Tibial nerve (tissue), 4 donors: ENCODE data around the gene DTYMK. TPM values are rescaled to one million over a fixed set of nuclear protein-coding genes. Genes with fewer than 3 reads are reported as not detected.

Source experiments
- DNase-seq, 2 donors: peaks; one replicate each; pipeline ENCODE4 v3.0.0-alpha.2; 2019; ENCODE audit warnings: low spot score in 2 of 2
- H3K27ac ChIP-seq, 4 donors: fragments of 200-600 bp; sonication (generic) in 3 of 4; one replicate each; pipeline ENCODE4 v1.5.1; 2017 to 2019; ENCODE audit warnings: mild to moderate bottlenecking in 1 of 4
- H3K27me3 ChIP-seq, 2 donors: fragments of 200-600 bp; sonication (generic) in 1 of 2; one replicate each; pipeline versions ENCODE4 v1.5.1 to v1.6.0; 2017 to 2019
- H3K36me3 ChIP-seq, 3 donors: fragments of 200-600 bp; sonication (generic); one replicate each; pipeline ENCODE4 v1.5.1; 2018 to 2019
- H3K4me1 ChIP-seq, 4 donors: fragments of 200-600 bp; sonication (generic) in 3 of 4; one replicate each; pipeline ENCODE4 v1.5.1; 2017 to 2019
- H3K4me3 ChIP-seq, 4 donors: fragments of 200-600 bp; sonication (generic) in 3 of 4; one replicate each; pipeline ENCODE4 v1.5.1; 2017 to 2019; ENCODE audit warnings: mild to moderate bottlenecking in 1 of 4, moderate library complexity in 1 of 4
- H3K9me3 ChIP-seq, 4 donors: fragments of 200-600 bp; sonication (generic) in 3 of 4; one replicate each; pipeline ENCODE4 v1.5.1; 2017 to 2019
- CTCF ChIP-seq, 5 experiments: fragments of 200-600 bp in 3 of 5; fragments of 450-650 bp in 2 of 5; sonication (generic) in 3 of 5; IDR thresholded peaks; one replicate each; pipeline ENCODE4 v1.5.1; 2016 to 2019; ENCODE audit warnings: antibody characterized with exemption in 5 of 5, mild to moderate bottlenecking in 3 of 5, moderate library complexity in 2 of 5
- EP300 ChIP-seq, 2 donors: sonication (generic); formaldehyde crosslinking; IDR thresholded peaks; one replicate each; pipeline ENCODE4 v1.6.1; 2017; ENCODE audit warnings: antibody characterized with exemption in 2 of 2, mild to moderate bottlenecking in 1 of 2
- POLR2A ChIP-seq, 2 donors: fragments of 450-650 bp; IDR thresholded peaks; one replicate each; pipeline ENCODE4 v1.6.1; 2017; ENCODE audit warnings: antibody characterized with exemption in 2 of 2, mild to moderate bottlenecking in 2 of 2, moderate library complexity in 2 of 2
- WGBS, 2 donors: methylation state at CpG; one replicate each; pipeline ENCODE4 v1.1.5; 2018; 5-methylcytosine and 5-hydroxymethylcytosine counted together
- total RNA-seq, 4 donors: library from RNA; depleted of rRNA; stranded (reverse); fragments of >200 nt; gene quantifications; one replicate each; pipeline ENCODE4 v1.1.0, GENCODE V29; 2016

DTYMK gene
- total RNA-seq, 4 donors from 2014 or later = 20.5 to 35.4 (median 21.3) TPM

GRCh38 chr2:241649404-241649803 is 37.2 kb downstream of the DTYMK start:
- H3K9me3 ChIP-seq = no peaks in the 10 kb centered on the region
- 73 to 83% methylated on average over 4 of the region's 4 CpGs for WGBS, 2 donors
- DNase-seq = no peak
- H3K4me3 ChIP-seq = no peak overlapping the region
- H3K27ac ChIP-seq = no peak overlapping the region
- no peak for TF ChIP-seq POLR2A (IDR thresholded peaks at IDR 0.05)
- no peak for TF ChIP-seq CTCF (IDR thresholded peaks at IDR 0.05)
- no peak for TF ChIP-seq EP300 (IDR thresholded peaks at IDR 0.05)
- no peaks in the 10 kb centered on the region for H3K27me3 ChIP-seq
- peaks cover 0 to 38% (median 0%) of the 10 kb centered on the region in 4 donors for H3K4me1 ChIP-seq
- peaks cover under 1 to 57% (median 2%) of the 10 kb centered on the region in 3 donors for H3K36me3 ChIP-seq

GRCh38 chr2:241648453-241648852 is 38.2 kb downstream of the DTYMK start:
- Histone ChIP-seq H3K4me1 (peaks cover 0 to 38% (median 0%) of the 10 kb centered on the region in 4 donors), H3K27me3 (no peaks in the 10 kb centered on the region), H3K4me3 (no peak overlapping the region), H3K36me3 (peaks cover 0 to 50% (median 2%) of the 10 kb centered on the region in 3 donors), H3K9me3 (no peaks in the 10 kb centered on the region), H3K27ac (no peak overlapping the region)
- no peak for DNase-seq
- WGBS, 2 donors = 61 to 71% methylated on average over 6 of the region's 6 CpGs
- TF ChIP-seq CTCF (IDR thresholded peaks at IDR 0.05) (no peak), POLR2A (IDR thresholded peaks at IDR 0.05) (no peak), EP300 (IDR thresholded peaks at IDR 0.05) (no peak)

- no peaks in the 10 kb centered on the region for H3K27me3 ChIP-seq
- peaks cover 0 to 53% (median 0%) of the 10 kb centered on the region in 4 donors for H3K4me1 ChIP-seq
- H3K27ac ChIP-seq = no peak overlapping the region
- H3K9me3 ChIP-seq = no peaks in the 10 kb centered on the region
- 87 to 89% methylated on average over 14 of the region's 14 CpGs for WGBS, 2 donors
- no peak overlapping the region for H3K4me3 ChIP-seq
- TF ChIP-seq POLR2A (IDR thresholded peaks at IDR 0.05) (no peak), CTCF (IDR thresholded peaks at IDR 0.05) (no peak), EP300 (IDR thresholded peaks at IDR 0.05) (no peak)
- peaks cover 0 to 26% (median 0%) of the 10 kb centered on the region in 3 donors for H3K36me3 ChIP-seq
- DNase-seq = no peak
Measured at GRCh38 chr2:241645915-241646645, 40.5 kb downstream of the DTYMK start.

GRCh38 chr2:241645056-241645914 is 41.3 kb downstream of the DTYMK start:
- no peak overlapping the region for H3K27ac ChIP-seq
- H3K9me3 ChIP-seq = no peaks in the 10 kb centered on the region
- H3K4me3 ChIP-seq = no peak overlapping the region
- no peaks in the 10 kb centered on the region for H3K27me3 ChIP-seq
- 86 to 87% methylated on average over 26 of the region's 26 CpGs for WGBS, 2 donors
- H3K4me1 ChIP-seq = peaks cover 0 to 60% (median 1%) of the 10 kb centered on the region in 4 donors
- TF ChIP-seq CTCF (IDR thresholded peaks at IDR 0.05) (no peak), EP300 (IDR thresholded peaks at IDR 0.05) (no peak), POLR2A (IDR thresholded peaks at IDR 0.05) (no peak)
- DNase-seq = no peak
- H3K36me3 ChIP-seq = peaks cover 0 to 18% (median 0%) of the 10 kb centered on the region in 3 donors

GRCh38 chr2:241641631-241642030 is 45.0 kb downstream of the DTYMK start:
- peaks cover 0 to 14% (median 0%) of the 10 kb centered on the region in 3 donors for H3K36me3 ChIP-seq
- WGBS, 2 donors = 29 to 44% methylated on average over 2 of the region's 2 CpGs
- peaks cover 0 to 52% (median 17%) of the 10 kb centered on the region in 4 donors for H3K4me1 ChIP-seq
- H3K27ac ChIP-seq = no peak overlapping the region
- H3K27me3 ChIP-seq = no peaks in the 10 kb centered on the region
- no peak overlapping the region for H3K4me3 ChIP-seq
- TF ChIP-seq CTCF (IDR thresholded peaks at IDR 0.05) (no peak), EP300 (IDR thresholded peaks at IDR 0.05) (no peak), POLR2A (IDR thresholded peaks at IDR 0.05) (no peak)
- DNase-seq = no peak
- no peaks in the 10 kb centered on the region for H3K9me3 ChIP-seq
